ENCODE data around the gene SCN9A.

DNA sequence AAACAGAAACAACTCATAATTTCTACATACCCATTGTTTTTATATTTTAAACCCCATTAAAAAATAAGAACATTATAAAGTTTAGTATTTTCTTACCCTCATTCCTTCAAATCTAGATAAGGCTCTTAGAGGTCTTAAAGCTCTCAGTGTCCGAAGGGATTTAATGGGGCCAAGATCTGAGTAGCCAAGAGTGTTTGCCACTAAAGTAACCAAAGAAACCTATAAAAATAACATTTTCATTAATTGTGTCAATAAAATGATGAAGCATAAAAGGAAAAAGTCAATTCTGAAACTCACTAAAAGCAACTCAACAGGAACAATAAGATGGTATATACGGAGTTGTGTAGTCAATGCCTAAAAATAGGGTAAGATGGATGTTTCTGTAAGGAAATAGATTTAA is 142.5 kb downstream of the SCN9A start:
- TF ChIP-seq, protein P1, sequence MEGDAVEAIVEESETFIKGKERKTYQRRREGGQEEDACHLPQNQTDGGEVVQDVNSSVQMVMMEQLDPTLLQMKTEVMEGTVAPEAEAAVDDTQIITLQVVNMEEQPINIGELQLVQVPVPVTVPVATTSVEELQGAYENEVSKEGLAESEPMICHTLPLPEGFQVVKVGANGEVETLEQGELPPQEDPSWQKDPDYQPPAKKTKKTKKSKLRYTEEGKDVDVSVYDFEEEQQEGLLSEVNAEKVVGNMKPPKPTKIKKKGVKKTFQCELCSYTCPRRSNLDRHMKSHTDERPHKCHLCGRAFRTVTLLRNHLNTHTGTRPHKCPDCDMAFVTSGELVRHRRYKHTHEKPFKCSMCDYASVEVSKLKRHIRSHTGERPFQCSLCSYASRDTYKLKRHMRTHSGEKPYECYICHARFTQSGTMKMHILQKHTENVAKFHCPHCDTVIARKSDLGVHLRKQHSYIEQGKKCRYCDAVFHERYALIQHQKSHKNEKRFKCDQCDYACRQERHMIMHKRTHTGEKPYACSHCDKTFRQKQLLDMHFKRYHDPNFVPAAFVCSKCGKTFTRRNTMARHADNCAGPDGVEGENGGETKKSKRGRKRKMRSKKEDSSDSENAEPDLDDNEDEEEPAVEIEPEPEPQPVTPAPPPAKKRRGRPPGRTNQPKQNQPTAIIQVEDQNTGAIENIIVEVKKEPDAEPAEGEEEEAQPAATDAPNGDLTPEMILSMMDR (IDR thresholded peaks at IDR 0.05; ENCODE audit: low read length), result no peak
- no peak for TF ChIP-seq EZH2 (optimal IDR thresholded peaks at IDR 0.05; ENCODE audit: low read depth, low read length)

All from MM.1S (cell line).